B cell (primary cell): Measurements from ENCODE around the gene SGTA.

Experiments used
- CTCF ChIP-seq: fragments of 200-600 bp; IDR thresholded peaks from one replicate; pipeline ENCODE4 v1.8.0; 2022; ENCODE audit warnings: antibody characterized with exemption, mild to moderate bottlenecking
- EZH2 ChIP-seq: IDR thresholded peaks from 2 replicates; pipeline ENCODE4 v1.6.1; 2012; ENCODE audit warnings: borderline replicate concordance, low read depth, mild to moderate bottlenecking, moderate library complexity, low read length; ENCODE audit not compliant: insufficient read depth, poor library complexity, severe bottlenecking

- no peak for TF ChIP-seq CTCF
- no peak for TF ChIP-seq EZH2
Measured at GRCh38 chr19:2762783-2763496, 20.1 kb downstream of the SGTA start.
